GM19035 (cell line): ENCODE data around the gene PRDM15.

Experiments used
- ATAC-seq: cut with Tn5 transposase; IDR thresholded peaks from one replicate; pipeline ENCODE4 v1.9.1; 2021; ENCODE audit not compliant: unreplicated experiment

PRDM15 gene

DNA sequence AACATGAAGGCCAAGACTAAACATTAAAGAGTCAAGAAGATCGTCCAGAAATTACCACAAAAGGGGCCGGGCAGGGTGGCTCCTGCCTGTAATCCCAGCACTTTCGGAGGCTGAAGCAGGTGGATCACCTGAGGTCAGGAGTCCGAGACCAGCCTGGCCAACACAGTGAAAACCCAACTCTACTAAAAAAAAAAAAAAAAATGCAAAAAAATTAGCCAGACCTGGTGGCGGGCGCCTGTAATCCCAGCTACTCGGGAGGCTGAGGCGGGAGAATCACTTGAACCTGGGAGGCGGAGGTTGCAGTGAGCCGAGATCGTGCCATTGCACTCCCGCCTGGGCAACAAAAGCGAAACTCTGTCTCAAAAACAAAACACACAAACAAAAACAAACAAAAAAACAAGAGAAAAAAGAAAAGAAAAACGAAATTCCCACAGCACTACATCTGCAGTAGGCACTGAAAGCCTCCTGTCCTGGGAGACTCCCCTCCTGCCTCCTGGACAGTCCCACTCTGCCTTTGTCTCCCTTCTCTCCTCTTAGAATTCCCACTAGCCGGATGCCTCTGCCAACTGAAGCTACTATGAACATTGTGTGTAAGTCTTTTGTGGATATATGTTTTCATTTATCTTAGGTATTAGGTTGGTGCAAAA, 94.6 kb downstream of the PRDM15 start:
- no peak for ATAC-seq

DNA sequence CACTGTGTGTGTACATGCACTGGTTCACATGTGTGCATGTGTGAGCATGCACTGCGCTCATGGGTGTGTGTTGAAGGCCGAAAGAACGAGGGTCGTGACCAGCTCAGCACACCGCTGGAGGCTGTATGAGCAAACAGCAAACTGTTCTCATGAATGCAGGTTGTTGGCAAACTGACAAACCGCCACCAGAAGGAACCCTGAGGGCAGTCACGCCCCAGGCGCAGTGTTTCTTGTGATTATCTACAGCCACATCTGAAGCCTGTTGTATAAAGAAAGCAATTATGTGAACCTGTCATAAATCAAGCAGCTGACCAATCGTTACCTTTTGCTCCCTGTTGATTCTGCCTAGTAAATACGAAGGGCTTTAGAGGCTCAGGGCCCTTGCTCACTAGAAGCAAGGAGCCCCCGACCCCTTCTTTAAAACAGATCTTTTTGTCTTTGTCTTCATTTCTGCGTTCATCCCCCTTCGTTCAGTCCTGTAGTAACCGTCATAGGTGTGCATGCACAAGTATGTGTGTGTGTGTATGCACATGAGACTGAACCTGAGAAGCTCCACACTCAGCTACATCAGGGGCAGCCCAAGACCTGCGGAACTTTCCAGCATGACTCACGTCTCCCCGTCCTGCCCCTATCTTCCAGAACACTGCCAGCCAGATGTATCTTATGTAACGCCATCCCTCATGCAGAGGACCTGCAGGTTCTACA, 95.5 kb downstream of the PRDM15 start:
- ATAC-seq = no peak

DNA sequence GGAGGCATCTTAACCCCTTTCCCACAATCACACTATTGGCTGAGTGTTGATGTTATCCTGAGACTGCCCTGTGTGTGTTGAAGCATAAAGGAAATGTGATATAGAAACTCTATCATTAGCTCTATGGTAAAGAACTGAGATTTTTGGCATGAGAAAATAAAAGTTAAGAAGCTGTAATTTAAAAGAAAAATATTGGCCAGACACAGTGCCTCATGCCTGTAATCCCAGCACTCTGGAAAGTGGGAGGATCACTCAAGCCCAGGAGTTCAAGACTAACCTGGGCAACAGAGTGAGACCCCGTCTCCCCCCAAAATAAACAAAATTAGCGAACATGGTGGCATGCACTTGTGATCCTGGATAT, 98.1 kb downstream of the PRDM15 start:
- no peak for ATAC-seq

DNA sequence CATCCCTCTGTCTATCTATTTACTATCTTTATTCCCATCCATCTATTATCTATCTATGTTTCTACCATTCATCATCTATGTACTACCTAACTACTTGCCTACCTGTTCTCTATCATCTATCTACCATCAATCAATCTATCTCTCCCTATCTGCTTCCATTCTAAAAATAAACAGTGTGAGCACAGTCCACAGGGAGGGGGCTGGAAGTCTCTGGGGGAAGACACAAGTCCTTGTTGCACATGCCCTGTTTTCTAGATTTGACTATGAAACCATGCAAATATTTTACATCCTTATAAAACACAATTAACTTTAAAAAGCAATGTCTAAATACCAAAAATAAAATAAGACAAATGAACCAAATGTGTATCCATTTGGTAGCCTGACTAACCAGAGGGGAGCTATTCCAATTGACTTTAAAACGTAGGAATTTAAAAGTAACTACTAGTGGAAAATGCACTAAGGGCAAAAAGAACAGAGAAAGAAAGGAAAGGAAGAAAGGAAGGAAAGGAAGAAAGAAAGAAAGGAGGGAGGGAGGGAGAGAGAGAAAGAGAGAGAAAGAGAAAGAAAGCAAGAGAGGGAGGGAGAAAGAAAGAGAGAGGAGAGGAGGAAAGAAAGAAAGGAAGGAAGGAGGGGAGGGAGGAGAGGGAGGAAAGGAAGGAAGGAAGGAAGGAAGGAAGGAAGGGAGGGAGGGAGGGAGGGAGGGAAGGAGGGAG, 98.7 kb downstream of the PRDM15 start:
- no peak for ATAC-seq

DNA sequence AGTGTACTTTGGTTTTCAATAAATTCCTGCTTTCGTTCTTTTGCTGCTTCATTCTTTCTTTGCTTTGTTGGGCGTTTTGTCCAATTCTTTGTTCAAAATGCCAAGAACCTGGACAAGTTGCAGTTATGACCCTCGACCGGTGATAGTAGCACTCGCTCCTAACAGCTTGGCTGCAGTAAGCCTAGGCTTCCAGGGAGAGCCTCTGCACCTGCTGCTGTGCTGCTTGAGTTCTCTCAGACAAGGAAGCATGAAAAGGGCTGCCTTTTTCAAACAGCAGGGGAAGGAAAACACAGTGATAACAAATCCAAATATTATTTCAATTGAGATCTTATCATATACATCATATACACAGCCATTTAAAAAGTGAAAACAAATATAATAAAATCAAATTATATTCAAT, 99.5 kb downstream of the PRDM15 start:
- ATAC-seq = no peak

DNA sequence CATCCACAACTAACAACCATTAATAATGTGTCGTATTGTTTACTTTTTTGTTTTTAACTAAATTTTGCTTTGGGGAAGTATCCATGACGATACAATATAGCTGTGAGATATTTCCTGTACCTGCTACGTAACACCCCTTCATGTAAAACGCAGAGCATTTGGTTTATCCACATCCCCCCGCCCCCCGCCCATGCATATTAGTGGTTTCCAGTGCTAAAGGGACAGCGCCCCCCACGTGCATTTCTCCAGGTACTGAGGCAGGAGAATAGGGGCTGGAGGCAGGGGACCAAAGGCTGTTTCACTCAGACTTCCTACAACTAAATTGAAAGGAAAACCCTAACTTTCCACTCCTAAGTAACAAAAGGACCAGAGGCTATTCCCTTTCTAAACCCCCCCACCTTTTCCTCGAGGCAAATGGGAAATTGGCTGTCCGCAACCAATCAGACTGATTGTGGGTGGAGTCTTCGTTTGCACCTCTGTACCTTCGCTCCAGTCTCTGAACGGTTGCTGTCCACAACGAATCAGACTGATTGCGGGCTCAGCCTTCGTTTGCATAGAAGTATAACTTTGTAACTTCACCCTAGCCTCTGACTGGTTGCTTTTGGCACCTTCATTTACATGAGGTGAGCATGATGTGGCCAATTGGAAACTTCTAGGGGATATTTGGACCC, 100.1 kb downstream of the PRDM15 start:
- ATAC-seq = no peak

DNA sequence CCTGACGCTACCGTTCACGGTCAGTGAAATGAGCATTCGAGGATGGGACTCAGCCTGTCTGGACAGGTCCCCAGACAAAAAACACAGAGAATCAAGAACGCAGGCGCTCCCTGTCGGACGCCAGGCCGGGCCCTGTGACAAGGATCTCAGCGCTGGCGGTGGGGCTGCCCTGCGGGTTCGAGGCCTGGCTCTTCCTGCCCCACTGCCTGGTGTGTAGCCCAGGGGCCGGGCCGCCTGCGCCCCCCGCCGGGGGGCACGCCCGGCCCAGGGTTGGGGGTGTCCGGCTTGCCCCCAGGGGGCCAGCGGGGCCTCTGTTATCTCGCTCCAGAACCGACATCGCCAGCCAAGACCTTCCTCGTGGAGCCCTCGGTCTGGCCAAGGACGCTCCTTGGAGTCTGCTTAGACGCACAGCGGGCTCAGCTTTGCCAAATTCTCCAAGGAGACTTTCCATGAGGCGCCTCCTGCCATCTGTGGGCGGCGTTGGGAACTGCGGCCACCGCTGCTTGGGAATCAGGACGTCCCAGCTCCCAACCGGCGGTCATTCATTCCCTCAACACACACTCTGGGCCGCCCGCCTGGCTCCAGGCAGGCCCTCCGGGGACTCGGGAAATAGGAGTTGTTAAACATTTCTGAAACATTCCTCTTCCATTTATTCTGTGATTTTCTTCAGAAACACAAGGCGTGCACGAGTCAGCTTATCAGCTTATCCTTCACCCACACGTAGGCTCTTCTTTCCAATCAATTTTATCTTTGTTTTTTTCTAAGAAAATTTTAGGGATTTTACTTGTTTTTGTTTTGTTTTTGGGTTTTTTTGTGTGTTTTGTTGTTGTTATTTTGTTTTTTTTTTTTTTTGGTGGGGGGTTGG, 101.0 kb downstream of the PRDM15 start:
- no peak for ATAC-seq

DNA sequence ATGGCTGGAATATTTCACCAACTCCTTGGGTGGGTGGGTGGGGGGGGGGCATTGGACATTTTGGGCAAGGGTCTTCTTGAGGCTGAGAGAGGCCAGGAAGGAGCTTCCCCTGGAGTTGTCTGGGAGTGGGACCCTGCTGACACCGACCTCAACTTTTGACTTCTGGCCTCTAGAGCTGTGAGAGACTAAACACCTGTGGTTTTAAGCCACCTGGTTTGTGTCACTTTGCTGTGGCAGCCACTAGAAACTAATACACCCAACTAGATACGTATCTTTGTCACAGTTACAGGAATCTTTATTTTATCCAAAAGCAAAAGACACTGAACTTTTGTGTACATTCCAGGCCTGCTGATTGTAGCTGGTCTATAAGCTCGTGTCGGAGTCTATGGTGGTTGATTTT, 102.4 kb downstream of the PRDM15 start:
- no peak for ATAC-seq

DNA sequence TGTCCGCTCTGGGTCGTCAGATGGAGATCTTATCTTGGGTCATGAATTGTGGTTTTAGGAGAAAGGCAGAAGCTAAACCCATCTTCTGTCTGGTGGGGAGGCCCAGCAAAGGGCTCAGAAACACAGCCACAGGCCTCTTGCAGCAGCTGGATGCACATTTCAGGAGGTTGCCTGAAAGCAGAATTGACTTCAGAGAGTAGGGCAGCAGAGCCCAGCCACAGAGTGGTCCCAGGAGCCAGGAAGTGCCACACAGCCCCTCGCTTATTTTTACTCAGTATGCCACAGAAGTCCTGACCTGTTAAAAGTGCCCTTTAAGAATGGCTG, 104.0 kb downstream of the PRDM15 start:
- no peak for ATAC-seq

DNA sequence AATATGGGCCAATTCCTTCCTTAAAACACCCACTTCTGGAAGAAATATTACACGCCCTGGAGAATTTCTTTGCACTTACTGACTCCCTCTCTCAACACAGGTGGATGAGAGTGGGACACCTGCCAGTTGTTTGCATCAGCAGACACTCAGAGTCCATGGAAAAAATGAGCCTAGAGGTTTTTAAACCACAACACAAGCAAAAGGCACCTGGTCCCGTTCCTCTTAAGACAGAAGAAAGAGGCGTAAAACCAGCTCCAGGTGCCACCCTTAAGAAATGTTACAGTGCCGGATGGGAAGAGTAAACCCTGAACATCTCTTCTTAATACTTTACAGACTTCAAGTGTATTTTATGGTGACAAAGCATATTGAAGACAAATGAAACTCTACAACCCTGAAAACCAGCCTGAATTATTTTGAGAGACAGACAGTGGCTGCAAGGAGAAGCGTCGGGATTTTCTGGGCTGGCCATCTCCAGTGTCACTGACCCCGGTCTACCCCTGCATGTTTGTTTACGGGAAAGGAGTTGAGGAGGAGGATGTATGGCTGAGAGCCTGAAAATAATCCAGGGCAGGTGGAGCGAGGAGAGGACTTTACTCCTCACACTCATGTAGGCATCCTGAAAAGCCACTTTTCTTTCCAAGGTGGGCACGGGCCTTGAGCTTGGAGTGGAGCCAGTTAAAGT, 104.5 kb downstream of the PRDM15 start:
- ATAC-seq = no peak

DNA sequence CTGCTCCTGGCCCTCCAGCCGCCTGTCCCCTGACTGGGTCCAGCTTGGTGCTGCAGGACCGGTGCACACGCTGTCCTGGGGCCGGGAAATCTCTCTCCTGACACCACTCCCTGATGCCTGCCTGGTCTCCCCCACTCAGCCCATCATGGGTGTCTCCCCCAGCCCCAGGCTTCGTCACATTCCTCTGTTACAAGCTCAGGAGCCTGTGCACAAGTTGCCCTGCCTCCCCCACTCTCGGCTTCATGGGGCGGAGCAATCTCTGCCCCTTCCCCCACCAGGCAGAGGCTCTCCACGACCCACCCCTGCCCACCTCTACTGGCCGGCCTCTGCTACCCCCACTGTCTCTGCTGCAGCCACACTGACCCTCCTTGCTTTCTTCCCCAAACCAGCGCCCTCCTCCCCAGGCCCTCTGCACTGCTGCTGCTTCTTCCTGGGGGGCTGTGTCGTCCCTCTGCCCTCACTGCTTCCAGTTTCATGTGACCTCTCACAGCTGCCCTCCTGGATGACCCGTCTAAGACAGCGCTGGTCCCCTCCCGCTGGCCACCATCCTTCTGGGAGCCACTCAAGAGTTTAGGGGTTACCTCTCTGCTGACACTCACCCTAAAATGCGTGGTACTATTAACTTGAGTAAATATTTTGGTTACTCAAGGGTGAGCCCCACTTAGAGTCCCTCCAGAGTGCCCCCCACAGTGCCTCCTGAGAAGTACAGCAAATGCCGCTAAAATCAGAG, 106.6 kb downstream of the PRDM15 start:
- ATAC-seq = no peak

DNA sequence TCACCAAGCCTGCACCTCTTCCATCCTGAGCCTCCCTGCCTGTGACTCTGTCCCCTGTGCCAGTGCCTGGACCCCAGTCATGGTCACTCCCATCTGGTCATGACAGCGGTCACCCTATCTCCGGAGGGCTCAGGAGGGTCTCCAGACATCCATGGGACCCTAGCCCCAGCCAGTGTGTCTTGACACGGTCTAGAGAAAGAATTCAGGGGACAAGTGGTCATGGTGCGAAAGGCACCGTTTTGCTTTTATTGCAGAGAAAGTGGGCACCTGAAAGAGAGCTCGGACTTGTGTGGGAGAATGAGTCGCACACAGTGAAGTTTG, 107.6 kb downstream of the PRDM15 start:
- ATAC-seq = no peak

DNA sequence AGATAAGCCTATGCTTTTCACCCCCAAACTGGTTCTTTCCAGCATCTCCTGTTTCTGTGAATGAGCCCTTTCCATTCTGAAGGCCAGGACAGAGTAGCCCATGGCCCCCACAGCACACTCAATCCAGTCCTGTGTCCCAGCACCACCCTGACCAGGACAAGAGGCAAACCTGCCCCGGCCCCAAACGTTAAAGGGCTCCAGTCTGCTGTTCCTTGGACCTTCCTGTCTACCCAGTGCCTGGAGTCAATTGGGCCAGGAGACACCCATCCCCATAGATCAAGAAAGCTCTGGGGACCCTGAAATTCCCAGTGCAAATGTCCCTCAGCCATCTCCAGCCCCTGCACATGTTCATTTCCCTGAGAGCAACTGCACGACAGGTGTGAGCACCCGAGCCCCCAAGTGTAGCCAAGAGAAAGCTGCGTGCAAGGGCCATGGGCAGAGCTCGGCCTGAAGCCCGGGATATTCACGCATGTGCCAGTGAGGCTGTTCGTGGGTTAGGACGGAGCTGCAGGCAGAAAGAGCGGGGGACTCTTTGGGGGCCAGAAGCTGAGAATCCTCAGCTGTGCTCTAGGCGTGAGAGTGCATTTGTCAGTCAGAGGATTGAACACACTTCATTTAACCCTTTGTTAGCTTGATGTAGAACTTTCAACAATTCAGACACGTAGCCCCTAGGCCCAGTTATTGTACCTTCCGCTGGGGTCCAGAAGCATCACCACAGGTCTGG, 108.1 kb downstream of the PRDM15 start:
- ATAC-seq = no peak

DNA sequence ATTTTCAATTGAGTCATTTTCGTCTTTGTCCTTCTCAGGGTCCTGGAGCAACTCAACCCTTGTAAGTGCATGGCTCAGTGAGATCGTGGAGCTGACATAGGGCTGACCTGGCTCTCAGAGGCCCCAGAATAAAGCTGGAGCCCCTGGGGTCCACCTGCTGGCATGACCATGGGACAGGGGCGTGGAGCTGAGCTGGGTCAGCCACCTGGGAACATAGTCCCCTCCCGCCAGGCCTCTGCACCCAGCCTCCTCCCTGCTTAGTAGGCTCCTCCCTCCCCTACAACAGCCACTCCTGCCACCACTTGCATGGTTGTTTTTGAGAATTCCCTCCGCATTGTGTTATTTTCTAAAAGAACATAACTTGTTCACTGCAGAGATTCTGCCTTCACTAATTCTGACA, 109.2 kb downstream of the PRDM15 start:
- no peak for ATAC-seq

DNA sequence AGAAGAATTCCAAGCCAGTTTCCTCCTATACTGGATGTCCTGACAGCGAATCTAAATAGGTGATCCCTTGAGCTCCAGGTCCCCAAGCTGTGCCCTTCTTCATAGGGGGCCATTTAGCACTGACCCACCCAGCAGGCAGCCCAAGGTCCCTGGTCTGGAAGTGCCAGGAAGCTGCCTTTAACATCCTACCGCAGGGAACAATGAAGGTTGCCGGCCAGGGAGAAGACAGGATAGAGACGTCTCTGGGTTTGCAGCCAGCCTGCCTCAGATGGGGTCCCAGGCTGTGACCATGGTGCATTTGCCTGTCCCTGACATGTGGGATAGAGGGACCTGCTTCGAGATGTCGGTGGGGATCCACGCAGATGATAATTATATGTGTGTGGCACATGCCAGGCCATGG, 109.6 kb downstream of the PRDM15 start:
- no peak for ATAC-seq

DNA sequence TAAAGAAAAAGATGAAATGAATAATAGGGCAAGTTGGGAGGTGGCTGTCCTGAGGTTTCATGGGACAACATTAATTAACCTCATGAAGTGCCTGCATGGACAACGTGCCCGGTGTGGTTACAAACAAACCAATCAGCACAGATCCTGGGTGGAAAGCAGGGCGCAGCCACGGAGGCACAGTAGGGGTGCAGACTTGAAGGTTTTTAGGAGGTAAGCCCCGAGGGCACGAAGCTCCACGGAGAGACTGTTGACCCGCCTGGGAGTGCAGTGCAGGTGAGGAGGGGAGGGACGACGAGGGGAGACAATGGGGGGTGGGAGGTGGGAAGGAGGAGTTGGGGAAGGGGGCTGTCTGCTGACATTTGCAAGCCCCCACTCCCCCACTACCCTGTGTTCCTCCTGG, 110.0 kb downstream of the PRDM15 start:
- no peak for ATAC-seq

DNA sequence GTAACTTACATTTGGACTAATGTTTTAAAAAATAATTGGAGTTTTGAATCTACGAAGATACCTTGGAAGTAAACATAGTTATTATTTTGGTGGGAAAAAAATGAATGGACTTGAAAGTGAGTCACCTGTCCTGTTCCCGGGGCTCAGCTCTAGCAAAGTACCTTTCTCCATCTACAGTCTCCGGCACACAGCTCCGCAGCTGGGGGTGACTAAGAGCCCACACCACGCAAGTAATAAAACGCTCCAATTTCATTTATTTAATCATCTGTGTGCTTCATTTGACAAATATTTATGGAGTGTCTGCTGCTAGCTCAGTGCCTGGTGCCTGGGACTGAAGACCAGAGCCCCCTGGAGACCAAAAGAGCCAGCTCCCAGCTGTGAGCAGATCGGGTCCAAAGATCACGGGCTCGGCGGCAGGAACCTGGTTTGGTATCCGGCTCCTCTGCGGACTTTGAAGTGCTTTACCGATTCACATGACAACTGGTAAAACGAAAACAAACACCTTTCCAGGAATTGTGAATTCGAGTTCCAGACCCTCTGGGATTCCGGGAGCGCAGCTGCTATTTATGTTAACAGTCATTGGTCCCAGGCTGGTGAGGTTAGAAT, 110.6 kb downstream of the PRDM15 start:
- no peak for ATAC-seq

DNA sequence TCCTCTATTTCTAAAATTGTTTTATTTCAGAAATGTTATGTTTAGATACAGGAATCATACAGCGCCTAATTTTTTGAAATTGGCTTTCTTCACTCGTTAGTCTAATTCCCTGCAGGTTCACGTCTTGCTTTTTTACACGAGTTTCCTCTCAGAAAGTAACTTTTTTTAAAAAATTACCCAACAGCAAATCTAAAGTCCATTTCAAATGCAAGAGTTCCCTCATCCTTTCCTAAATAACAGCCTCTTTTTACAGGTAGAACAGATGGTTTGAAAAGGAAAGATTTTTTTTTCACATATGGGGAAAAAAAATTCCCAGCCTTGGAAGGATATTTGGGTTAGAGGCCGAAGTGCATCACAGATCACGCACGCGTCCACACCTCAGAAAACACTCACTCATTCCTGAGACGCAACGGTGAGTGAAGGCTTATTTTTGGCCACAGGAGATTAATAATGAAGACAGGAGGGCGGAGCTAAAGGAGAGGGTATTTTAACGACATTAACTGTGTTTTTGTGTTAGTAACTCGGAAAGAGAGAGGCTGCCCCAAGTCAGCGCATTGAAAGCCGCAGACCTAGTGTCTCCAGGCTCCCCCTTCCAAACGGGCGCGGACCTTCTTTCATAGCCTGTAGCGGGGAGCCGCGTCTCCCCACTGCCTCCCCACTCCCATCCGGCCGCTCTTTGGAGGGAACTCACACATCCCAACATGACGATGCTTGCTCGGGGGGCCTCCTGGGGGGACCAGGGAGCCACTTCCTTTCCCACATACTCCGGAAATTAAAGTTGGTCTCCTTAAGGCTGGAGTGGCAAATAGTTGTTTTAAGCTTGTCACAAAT, 111.3 kb downstream of the PRDM15 start:
- ATAC-seq = no peak
